GM19438 (cell line): ENCODE results near the gene YY1.
A peak's percentile ranks its signal among the peaks of the same experiment; 100 is the strongest.
"Not testable (repeated sequence)": the region's sequence is repeated elsewhere in the genome, so short reads cannot be mapped to it uniquely, and the experiment has no call there.

Experiments
- ATAC-seq: cut with Tn5 transposase; IDR thresholded peaks from one replicate; pipeline ENCODE4 v1.9.1; 2021; ENCODE audit warnings: low read depth; ENCODE audit not compliant: unreplicated experiment

The YY1 gene

DNA sequence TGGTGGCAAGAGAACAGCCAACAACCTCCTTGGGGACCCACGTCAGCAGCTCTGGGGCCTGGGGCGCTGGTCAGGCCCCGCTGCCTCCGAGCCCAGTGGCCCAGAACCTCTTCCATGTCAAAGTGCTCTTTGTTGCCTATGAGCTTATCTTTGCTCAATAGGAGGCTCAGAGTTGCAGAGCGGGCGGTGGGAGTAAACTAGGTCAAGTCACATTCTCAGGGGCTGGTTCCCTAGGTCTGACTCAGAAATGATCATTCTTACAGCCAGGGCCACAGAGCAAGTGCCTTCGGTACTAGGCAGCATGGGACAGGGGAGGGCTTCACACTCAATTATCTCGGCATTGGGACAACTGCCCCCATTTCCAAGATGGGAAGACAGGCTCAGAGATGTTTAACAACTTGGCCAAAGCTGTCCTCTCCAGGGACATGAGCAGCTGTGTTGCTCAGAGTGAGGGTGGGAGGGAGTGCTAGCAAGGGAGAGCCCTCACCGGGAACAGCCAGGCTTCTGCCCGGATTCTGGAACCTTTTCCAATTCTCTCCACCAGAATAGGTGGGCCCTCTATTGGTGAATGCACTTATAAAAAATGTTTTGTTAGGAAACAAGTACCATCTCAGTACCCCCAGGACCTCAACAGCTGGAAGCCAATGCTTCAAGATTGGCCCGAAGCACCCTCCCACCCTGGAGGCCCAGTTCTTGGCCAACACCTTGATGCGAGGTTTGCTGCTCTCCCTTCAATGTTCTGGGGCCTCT lies 55.4 kb downstream of the YY1 start:
- ATAC-seq = no peak

DNA sequence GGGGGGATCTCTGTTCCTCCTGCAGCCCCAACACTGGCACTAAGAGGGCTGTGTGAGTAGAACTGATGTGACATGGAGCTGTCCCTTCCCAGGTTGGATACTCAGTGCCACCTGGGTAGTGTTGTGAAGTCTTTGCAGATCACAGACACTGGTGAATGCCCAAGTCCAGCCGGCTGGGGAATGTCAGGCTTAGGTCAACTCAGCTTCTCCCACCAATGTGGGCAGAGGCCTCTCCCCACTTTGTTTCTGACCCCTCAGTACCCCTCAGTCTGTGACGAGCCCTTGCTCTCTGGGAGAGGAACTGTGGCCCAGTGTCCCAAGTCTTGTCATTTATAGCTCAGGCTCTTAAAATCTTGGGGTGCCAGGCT lies 56.0 kb downstream of the YY1 start:
- no peak for ATAC-seq

DNA sequence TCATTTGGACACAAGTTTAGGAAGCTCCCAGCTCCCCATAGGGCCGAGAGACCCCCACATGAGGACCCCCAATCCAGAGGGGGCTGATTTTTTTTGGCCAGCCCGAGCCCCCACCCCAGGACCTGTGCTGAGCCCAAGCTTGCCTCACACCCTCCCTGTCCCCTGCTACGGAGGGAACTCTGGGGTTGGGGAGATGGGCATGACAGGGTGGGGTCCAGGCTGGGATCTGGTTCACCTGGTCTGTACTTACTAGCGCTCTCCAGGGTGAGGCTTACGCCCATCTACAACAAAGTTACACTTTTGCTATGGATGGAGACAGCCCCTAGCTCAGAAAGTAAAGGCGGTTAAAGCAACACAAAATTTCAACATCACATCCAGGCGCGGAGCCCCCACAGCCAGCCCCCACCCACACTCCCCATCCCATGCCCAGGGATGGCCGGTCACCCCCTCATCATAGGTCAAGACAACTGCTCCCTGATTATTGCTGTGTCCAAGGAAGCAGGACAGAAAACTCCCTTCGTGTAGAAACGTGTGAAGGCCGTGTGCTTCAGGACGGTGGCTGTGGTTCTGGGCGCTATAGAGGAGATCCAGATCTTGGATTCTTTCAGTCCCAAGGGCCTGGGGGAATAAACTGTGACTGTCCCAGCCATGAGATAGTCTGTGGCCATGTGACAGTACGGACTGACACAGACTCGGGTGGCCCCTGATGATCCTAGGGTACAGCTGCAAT lies 56.6 kb downstream of the YY1 start:
- ATAC-seq = no peak

DNA sequence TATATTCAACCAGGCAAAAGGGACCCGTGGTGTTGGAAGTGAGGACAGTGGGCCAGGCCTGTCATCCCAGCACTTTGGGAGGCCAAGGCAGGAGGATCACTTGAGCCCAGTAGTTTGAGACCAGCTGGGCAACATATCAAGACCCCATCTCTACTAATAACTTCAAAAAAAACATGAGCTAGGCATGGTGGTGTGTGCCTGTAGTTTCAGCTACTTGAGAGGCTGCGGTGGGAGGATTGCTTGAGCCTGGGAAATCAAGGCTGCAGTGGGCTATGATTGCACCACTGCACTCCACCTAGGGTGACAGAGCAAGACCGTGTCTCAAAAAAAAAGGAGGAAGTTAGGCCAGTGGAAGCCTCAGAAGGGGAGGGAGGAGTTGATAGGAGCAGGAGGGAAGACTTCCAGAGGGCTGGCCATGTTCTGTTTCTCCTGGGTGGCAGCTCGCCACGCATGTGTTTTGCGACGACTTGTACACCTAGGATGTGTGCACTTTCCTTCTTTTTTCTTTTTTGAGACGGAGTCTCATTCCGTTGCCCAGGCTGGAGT lies 57.2 kb downstream of the YY1 start:
- ATAC-seq = no peak

DNA sequence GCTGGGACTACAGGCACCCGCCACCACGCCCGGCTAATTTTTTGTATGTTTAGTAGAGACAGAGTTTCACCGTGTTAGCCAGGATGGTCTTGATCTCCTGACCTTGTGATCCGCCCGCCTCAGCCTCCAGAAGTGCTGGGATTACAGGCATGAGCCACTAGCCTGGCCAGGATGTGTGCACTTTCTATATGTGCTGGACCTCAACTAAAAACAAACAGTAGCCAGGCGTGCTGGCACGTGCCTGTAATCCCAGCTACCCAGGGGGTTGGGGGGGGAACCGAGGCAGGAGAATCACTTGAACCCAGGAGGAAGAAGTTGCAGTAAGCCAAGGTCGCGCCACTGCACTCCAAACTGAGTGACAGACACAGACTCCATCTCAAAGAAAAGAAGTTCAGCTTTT lies 57.8 kb downstream of the YY1 start:
- not testable (repeated sequence) for ATAC-seq

DNA sequence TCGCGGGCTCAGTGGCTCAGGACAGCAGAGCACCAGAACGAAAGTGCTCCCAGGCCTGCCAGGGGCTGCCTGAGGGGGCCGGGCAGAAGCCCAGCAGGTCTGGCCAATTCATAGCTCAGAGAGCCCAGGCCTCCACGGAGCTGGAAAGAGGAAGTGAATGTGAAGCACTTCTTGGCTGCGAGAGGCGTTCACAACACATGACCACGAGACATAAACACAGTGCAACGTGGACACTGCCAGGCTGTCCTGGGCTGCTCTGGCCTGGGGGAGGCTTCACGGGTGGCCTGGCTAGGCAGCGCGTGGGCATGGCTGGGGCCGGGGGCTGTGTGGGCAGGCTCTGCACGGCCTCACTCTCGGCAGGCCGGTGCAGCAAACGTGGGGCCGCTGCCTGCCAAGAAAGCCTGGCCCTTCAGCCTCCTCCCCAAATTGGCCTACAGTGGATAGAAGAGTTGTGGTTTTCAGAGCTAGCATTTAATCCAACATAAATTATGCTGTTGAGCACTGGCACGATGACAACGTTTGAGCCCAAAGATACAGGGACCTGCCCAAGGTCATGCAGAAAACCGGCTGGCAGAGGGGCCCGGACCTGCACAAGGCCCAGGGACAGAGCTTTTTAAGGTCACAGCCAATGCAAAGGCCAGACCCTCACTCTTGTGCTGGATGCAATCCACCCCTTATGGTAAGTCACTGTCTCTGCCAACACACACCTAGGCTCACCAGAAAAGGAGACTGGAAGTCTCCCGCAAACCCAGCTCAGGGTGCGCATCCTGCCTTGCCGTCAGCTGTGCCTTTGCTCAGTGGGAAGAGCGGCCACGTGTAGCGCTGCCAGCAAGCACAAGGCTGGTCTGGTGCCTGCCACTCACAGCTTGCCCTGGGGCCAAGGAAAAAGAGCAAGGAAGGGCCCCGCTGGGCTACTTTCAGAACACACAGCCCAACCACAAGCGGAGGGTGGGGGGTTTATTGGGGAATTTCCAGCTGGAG lies 58.7 kb downstream of the YY1 start:
- peak; percentile 87 for ATAC-seq

DNA sequence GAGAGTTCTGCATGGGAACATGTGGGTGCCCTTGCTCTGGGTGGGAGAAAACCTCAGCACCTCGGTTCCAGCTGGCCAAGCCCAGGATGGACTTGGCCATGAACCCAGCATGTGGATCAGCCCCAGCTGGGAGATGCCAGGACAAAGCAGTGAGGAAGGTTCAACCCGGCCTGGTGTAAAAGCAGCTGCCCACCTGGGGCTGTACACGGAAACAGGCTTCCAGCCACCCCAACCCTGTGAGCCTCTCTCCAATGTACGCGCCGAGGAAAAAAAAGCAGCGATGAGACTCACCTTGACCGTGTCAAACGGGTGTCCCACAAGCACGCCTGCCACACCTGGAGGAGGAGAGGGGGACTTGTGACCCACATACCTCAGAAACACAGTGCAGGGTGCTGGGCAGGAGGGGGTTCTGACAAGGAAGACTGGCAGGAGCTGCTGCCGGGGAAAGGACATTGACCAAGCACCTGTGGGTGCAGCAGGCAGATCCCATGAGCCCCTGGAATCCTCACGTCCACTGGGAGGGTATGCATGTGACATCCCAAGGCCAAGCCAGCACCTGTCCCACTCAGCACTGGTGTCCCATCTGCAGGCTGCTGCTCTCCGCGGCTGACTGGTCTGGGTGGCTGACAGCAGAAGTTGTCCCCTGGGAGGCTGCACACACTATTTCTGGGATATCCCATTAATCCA lies 59.8 kb downstream of the YY1 start:
- ATAC-seq = no peak

DNA sequence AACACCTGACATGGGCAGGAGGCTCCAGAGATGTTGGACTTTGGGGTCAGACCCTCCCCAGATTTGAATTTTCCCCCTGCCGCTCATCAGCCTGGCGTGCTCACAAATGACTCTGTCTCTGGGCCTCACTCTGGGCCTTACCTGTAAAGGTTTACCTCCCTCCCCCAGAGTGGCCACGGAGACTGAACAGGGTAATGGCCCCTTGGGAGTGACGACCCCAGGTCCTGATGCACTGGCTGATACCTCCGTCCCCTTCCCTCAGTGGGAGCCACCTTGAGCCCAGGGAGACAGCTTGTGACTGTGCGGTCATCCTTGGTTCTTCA lies 60.3 kb downstream of the YY1 start:
- ATAC-seq = no peak

DNA sequence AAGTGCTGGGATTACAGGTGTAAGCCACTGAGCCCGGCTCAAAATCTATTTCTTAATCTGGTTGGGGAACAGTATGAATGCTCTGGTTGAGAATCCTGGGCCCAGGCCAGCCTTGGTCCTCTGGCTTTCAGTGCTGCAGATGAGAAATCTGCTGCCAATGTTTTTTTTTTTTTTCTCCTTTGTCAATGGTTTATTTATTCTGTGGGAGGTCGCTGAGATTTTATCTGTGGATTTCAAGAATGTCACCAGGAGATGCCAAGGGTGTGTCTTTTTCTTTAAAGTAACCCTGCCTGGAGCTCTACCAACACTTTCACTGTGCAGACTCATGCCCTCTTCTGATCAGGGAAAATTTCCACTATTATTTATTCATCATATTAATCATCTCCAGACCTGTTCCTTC lies 63.7 kb downstream of the YY1 start:
- no peak for ATAC-seq

DNA sequence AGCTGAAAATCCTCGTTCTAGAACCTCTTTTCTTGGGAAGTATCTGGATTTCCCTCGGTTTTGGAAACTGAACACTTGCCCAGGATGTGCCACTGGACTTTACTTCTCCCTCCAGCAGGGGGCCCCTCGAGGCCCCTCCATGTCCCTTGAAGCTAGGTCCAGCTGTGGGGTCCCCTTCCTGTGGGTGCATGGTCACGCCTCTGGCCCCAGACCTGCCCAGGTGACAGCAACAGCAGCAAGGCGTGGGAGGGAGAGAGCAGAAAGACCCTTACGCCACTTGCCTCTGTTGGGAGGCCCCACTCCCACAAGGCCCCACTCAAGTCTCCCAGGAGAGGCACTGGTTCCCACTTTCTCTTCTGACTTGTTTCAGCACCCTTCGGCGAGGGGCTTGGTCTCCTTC lies 64.2 kb downstream of the YY1 start:
- ATAC-seq = no peak

DNA sequence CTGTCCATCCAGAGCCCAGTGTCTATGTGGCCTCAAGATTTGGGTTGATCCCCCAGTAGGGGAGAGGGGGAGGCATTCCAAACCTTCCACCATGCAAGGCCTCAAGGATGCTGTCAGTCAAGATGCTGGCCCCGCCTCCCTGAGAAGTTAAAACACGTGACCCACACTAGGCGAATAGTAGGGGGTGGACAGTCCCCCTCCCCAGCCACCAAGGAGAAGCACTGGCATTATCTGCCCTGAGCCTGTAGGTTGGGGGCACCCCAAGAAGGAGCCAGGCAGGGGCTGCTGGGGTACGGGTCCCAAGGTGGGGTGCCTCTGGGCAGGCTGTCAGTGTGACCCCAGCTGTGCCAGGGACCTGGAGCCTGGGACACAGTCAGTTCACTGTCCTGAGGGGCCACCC lies 65.0 kb downstream of the YY1 start:
- no peak for ATAC-seq

DNA sequence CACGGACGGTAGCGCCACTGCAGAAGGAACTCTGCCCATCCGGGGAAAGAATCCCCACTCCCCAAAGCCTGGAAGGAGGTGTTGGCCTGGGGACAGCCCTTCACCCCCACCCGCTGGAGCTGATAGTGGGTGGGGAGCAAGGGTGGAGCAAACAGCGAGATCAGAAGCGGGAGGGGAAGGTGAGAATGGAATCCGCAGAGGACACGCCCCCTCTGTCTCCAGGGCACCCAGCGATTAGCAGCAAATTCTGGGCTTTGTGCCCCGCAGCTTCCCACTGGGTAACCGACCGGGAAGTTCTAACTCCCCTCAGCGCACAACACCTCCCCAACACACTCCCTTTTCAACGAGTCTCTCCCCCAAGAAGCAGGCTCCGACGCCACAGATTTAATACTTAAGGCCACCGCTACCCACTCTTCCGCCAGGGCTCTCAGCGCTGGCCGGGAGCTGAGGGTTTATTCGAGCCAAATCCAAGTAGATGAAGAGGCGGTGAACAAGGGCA lies 65.9 kb downstream of the YY1 start:
- no peak for ATAC-seq

DNA sequence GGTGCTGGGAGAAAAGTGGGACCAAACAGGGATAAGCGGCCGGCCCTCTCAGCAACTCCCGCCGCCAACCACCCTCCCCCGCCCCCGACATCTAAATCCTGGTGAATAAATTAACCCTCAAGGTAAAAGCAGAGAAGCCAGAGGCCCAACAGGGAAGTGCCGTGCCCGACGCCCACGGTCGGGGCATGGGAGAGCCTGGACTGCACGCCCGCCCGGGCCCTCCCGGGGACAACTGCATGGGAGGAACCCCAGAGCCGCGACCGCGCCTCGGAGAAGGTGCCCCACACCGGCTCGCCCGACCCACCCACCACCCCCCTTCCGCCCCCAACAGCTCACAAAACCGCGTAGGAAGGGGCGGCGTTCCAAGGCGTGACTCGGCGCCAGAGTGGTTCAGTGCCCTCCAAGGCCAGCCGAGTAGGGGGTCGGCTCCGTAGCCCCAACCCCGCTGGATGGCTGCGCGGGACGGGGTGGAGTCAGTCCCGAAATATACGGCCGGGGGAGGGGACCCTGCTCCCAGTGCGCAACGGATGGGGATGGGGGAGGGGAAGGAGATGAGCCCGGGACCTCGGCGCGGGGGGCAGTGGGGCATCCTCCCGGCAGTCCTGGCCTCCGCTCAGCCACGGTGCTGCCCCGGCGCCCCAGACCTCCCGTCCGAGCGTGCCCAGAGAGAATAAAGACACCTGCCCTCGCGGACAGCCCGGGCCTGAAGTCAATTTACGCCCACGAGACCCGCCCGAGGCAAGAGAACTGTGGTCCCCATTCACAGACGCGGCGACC lies 66.6 kb downstream of the YY1 start:
- ATAC-seq = no peak

DNA sequence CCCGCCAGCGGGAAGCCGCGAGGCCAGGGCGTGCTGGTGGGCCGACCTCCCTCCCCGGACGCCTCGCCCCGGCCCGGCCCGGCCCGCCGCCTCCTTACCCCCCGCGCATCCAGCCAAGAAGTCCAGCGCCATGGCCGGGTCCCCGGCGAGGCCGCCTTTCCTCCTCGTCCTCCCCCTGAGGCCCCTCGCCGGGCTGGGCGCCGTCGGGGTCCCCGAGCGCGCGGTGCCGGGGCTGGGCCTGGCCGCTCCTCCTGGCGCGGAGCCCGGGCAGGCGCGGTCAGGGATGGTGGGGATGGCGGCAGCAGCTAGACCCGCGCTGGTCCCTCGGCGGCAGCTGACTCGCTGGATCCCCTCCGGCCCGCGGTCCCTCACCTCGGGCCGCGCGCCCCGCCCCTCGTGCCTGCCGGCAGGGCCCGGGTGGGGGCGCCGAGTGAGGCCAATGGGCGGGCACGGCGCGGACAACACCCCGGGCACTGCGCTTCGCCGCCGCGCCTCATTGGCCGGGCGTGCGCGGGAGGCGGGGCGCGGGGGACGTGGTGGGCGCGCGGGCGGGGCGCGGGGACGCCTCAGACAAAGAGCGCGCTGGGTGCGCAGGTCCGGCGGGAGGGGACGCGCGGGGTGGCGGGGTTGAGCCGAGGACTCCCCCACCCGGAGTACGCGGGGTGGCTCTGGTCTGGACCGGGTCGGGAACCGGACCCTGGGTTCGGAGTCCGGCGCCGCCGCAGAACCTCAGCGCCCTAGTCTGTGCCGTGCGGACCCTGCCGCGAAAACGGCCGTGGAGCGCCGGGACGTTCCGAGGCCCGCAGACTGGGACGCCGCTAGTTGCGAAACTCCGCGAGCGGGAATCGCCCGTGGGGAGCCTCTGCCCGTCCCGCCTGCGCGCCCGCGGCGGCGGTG lies 67.4 kb downstream of the YY1 start, which contains the start of gene SLC25A29:
TSS of gene SLC25A29 (minus strand) at position 344 of the 897 bp plus-strand sequence. CDS start at position 132, 212 bp downstream.
- ATAC-seq = peak; percentile 89

DNA sequence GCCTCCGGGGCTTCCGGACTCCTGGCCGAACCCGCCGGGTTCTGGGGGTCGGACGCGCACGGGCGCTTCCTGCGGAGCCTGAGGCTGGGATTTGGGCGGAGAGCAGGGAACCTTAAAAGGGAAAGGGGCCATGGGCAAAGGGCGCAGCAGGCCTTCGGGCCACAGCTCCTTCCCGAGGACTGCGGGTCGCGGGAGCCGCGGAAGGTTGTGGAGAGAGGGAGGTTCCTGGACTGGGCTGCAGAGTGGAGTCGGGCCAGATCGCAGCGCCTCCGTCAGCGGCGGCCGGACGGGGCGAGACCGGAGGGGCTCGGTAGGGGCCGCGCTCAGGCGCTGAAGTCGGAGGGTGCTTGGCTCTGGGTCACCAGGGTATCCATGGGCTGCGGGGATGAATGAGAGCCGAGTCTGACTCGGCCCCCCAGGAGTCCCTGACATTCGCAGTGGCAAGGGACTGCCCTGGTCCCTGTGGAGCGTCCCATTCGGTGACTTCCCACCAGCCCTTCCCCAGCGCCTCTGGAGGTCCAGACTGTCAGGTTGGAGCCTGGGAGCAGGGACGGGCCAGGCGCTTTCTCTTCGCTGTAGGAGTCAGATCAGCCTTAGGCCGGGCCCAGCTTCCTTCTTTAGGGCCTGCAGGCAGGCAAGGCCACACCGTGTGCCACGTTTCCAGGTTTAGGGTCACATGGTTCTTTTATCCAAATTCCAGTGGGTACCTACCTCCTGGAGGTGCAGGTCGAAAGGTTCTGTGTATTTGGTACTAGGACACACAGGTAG lies 68.2 kb downstream of the YY1 start:
- peak; percentile 1 for ATAC-seq

DNA sequence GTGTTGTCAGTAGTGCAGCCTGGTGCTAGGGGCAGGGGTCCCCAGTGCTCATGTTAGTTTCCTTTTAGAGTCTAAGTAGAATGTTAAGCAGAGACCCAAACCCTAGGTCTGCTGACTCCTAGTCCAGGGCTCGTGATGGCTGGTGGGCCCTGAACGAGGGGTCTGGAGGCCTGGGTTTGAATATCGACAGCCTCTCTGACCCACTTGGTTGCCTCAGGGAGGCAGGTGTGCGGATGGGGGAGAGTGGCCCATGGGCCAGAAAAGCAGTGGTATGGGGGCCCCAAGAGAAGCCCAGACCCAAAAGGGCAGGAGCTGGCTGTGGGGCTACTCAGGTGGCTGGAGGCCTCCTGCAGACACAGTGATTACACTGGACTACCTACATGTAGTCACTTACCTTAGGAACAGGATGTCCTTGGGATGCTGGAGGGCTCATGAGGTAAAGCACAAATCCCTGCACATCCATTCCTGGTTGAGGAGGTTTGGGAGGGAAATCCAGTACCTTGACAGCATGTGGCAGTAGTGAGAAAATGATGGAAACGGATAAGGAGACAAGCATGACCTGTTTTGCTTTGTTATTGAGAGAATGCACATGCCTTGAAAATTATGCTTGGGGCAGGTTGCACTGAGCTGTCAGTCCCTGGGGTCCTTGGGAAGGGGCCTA lies 69.0 kb downstream of the YY1 start:
- ATAC-seq = no peak

DNA sequence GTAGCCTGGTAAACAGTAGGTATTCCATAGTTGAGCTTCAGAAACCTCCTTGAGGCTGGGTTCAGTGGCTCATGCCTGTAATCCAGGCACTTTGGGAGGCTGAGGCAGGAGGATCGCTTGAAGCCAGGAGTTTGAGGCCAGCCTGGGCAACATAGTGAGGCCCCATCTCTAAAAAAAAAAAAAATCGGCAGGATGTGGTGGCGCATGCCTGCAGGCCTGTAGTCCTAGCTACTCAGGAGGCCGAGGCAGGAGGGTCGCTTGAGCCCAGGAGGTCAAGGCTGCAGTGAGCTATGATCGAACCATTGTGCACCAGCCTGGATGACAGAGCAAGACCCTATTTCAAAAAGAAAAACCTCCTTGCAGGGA lies 69.5 kb downstream of the YY1 start:
- not testable (repeated sequence) for ATAC-seq
